HG02973 (cell line): ENCODE data around the gene GDI2.
"Not testable (repeated sequence)": the region's sequence is repeated elsewhere in the genome, so short reads cannot be mapped to it uniquely, and the experiment has no call there.

ENCODE experiments used
- ATAC-seq: cut with Tn5 transposase; IDR thresholded peaks from one replicate; pipeline ENCODE4 v1.9.1; 2021; ENCODE audit warnings: moderate library complexity; ENCODE audit not compliant: unreplicated experiment

The GDI2 gene

DNA sequence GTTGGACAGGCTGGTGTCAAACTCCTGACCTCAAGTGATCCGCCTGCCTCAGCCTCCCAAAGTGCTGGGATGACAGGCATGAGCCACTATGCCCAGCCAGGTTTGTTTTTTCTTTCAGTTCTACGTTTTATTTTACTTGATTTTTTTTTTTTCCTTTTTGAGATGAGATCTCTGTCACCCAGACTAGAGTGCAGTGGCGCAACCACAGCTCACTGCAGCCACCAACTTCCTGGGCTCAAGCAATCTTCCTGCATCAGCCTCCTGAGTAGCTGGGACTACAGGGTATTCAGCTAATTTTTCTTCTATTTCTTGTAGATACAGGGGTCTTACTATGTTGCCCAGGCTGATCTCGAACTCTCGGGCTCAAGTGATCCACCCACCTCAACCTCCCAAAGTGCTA is 24.3 kb downstream of the GDI2 start:
- no peak for ATAC-seq

DNA sequence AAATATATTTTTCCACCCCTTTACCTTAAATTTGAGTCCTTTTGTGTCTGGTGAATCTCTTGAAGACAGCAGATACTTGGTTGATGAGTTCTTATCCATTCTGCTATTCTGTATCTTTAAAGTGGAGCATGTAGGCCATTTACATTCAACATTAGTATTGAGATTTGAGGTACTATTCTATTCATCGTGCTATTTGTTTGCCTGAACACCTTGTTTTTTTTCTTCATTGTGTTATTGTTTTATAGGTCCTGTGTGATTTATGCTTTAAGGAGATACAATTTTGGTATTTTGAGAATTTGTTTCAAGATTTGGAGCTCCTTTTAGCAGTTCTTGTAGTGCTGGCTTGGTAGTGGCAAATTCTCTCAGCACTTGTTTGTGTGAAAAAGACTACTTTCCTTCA is 29.9 kb downstream of the GDI2 start:
- no peak for ATAC-seq

DNA sequence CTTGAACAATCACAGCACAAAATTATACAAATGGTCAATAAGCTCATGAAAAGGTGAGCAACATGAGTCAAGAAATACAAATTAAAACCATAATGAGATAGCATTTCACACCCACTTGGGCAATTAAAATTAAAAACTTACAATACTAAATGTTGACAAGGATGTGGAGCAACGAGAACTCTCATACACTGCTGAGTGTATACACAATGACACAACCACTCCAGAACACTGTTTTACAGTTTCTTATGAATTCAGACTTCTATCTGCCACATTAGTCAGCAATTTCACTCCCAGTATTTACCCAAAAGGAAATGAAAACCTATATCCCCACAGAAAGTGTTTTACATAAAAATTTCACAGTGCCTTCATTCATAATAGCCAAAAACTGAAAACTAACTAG is 31.1 kb downstream of the GDI2 start:
- no peak for ATAC-seq

DNA sequence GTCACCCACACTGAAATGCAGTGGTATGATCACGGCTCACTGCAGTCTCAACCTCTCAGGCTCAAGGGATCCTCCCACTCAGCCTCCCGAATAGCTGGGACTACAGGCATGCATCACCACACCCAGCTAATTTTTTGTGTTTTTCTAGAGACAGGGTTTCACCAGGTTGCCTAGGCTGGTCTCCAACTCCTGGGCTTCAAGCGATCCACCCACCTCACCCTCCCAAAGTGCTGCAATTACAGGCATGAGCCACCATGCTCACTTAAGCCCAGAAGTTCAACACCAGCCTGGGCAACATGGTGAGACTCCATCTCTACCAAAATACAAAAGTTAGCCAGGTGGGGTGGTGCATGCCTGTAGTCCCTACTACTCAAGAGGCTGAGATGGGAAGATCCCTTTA is 33.5 kb downstream of the GDI2 start:
- no peak for ATAC-seq

DNA sequence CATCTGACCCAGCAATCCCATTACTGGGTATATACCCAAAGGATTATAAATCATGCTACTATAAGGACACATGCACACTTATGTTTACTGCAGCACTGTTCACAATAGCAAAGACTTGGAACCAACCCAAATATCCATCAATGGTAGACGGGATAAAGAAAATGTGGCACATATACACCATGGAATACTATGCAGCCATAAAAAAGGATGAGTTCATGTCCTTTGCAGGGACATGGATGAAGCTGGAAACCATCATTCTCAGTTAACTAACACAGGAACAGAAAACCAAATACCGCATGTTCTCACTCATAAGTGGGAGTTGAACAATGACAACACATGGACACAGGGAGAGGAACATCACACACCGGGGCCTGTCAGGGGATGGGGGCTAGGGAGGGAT is 35.5 kb downstream of the GDI2 start:
- ATAC-seq = not testable (repeated sequence)

DNA sequence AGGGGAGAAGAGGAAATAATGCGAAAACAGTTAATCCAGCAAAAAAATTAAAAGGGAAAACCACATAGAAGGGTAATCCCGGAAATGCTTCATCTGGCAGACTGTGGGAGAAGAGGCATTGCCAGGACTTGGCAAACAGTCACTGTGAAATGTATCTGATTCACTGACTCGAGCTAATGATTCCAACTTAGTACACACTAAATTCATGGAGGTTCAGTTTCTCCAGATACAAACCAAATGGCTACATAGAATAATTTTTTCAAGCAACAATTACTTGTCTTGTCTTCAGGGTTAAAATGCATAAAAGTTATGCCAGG is 36.4 kb downstream of the GDI2 start:
- no peak for ATAC-seq

DNA sequence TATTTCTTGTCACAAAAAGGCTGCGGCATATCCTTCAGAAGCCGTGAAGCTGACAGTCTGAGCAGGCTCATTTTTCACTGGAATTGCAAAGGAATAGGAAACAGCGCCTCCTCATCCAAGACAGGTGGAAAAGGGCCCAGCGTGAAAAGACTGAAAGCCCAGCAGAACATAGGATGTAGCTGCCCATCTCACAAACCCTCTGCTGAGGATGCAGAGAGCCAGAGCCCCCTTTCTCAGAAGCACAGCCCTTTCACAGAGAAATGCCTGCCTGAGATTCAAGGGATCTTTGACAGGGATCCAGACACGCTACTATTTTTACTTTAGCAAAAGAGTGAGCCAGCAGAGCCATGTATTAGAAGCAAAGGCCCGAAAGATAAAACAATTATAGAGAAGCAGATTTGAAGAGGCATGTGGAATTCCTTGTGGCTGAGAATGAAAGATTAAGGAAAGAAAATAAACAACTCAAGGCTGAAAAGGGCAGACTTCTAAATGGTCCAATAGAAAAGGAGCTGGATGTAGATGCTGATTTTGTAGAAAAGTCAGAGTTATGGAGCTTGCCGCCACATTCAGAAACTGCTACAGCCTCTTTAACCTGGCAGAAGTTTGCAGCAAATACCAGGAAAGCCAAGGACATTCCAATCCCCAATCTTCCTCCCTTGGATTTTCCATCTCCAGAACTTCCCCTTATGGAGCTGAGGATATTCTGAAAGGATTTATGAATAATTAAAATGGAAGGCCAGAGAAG is 36.9 kb downstream of the GDI2 start:
- ATAC-seq = no peak

DNA sequence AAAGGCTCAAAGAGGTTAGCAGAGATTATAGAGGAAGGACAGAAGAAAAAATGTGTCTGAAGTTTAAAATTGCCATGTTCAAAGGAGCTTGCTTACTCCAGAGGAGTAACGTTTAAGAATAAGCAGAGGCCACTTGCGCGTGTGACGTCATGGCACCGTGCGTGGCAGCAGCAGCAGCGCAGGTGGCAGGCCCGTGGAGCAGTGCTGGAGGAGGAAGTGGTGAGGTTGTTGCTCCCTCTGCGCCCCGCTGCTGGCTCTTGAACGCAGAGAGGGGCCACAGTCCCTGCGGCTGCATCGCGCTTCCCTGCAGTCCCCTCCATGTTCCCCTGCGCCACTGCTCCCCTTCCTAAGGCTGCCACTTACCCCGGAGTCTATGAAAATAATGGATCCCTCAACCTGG is 37.5 kb downstream of the GDI2 start:
- ATAC-seq = no peak

DNA sequence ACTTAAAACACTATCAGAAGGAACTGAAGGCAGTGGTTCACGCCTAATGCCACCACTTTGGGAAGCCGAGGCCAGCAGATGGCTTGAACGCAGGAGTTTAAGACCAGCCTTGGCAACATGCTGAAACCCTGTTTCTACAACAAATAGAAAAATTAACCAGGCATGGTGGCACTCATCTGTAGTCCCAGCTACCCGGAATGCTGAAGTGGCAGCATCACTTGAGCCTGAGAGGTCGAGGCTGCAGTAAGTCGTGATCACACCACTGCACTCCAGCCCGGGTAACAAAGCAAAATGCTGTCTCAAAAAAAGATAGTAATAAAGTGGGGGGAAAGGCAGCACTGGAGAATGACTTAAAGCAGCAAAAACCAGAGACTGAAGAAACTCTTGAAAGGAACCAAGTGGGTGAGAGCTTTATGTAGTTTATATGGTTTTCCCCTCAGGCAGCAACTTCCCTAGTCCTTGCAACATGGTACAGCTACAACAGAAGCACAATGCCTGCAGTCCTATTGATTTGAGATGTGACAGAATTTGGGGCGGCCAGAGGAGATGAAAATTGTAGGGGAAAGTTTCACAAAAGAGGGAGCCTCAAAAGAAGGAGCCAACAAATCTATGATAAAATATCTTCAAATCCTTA is 38.1 kb downstream of the GDI2 start:
- no peak for ATAC-seq

DNA sequence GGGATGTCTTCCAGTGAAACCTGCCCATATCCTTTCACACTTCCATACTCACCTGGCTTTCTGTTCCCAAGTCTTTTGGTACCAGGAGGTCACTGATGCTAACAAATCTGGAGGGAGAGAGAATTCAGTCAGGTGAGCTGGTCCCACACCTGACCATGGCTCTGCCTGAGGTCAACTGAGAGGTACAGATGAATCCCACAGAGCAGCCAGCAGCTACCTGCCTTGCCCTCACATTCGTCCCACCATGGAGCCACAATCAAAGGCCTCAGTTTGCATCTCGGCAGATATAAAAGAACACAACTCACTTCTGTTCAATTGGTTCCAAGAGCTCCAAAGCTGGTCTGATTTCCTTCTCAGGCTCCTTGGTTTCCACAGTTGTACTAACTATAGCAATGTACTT is 47.0 kb downstream of the GDI2 start:
- no peak for ATAC-seq

DNA sequence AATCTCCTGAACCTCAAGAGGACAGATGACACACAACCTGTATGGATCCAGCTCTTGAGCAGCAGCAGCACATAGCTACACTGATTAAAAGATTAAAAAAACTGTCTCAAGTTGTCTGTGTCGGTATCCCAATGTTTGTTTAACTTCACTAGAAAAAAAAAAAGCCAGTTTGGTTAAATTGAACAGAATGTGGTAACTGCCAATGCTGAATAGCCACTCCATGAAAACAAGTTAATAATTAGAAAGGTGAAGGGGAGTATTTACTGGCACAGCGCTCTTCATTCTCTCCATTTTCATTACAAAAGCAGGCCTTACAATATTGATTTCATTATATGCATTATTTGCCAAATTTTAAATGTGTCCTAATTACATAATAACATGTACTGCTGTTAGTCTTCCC is 47.6 kb downstream of the GDI2 start:
- no peak for ATAC-seq

DNA sequence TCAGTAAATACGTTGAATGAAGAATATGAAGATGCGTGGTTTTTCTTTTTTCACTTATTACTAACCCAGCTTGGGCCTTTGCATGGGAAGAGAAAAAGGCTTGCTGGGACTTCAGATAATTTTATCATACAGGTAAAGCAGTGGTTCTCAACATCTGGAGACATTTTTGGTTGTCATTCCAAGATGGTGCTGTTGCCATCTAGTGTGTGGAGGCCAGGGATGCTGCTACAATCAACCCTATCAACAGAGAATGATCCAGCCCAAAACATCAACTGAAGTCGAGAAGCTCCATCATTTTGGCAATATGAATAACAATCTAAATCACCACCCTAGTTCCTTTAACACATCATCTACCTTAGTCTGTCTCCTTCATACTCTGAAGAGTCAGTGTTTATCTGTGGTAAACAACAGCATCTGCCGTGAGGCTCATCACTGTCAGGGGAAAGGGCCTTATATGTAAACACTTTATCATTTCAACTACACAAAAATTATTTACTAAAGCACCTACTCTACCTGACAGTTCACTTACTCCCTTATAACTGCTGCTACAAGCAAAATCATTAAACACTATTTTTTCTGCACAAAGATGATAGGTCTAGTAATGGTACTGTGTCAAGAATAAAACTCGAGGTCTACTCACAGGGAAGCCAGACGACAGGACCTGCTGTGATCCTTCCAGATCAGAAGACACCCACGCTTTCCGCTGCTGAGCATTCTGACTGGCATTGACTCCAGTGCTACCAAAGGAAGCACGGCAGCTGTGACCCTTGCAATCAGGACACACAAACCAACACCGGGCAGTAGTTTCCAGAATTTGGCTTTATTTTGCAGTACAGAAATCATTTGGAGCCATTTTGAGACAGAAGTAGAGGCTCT is 48.6 kb downstream of the GDI2 start:
- no peak for ATAC-seq

DNA sequence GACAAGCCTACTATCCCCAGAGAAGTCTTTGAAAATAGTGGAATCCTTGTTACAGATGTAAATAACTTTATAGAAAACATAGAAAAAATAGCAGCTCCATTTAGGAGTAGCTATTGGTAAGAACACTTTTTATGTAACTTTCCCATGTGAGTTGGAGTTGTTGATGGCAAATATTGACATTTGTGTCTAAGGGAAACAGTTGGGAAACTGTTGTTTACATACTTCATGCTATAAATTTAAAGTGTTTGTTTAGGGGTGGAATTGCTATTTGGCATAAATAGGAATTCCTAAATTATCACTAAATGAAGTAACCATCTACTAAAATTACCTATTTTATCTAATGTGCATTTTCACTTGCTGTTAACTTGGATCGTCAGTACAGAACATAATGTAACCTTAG is 50.7 kb downstream of the GDI2 start:
- no peak for ATAC-seq

DNA sequence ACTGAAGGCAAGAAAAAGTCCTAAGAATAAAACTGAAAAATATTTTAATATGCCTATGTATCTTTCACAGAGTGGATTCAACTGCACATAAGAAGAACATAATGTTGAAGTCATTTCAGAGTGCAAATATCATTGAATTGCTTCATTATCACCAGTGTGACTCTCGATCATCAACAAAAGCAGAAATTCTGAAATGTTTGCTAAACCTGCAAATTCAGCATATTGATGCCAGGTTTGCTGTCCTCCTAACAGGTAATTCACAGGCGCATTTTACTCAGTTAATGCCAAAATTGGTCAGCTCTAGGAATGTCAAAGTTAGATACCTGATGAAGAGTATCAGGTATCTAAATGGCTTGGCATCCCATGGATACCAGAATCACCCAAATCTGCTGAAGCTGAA is 52.0 kb downstream of the GDI2 start:
- ATAC-seq = no peak

DNA sequence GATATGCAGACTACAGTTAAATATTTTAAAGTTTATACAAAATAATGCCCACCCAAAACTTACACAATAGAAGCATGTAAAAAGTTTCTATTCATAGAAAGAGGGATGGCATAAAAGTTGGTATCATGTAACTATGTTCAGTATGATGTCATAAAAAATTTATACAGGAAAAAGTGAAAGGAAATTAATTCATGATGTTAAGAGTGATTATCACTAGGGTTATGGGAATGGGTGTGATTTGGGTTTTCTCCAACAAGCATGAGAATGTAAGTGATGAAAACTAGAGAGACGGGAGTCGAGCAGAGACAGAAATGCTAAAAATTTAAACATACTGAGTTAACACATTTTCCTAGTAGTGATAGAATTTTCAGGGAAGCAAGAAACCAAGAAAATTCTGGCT is 52.7 kb downstream of the GDI2 start:
- ATAC-seq = no peak

DNA sequence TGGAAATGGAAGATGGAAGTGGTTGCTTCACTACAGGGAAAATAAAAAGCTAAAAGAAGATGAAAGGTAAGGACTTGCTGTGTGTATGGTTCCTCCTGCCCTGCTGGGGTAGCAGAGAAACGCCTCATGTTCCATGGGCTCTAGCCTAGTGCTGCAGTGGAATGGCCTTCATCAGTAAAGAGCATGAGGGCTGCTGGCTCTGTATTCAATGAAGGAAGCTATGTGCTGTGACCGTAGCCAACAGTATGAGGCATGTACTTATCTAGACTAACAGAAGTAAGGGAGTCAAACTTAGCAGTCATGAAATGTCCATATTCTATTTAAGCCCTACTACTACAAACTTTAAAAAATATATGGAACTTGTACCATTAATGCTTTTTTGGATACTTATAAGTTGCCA is 54.3 kb downstream of the GDI2 start:
- ATAC-seq = no peak

DNA sequence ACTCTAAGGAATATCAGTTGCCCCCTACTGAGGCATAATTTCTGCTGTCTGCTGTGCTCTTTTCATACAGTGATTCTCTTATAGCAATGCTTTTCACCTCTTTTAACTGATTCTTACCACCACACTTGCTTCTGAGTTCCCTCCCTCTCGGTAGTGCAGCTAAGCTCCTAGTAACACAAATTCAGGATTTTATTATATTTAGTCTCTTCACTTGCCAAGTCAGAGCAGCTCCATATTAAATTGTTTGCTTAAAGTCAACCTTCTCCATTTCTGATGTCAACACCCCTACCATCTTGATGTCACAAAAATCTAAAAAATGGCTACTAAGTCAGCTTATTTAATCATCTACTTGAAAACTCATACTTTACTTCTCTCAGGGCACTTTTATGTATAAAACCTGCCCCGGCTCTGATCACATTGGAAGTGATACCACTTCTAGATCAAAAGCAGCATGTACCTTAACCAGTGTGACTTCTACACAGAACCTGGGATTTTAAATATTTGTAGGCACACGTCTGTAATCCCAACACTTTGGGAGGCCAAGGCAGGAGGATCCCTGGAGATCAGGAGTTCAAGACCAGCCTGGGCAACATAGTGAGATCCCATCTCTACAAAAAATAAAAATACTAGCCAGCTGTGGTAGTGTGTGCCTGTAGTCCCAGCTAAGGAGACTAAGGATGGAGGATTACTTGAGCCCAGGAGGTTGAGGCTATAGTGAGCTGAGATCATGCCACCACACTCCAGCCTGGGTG is 55.3 kb downstream of the GDI2 start:
- ATAC-seq = no peak

DNA sequence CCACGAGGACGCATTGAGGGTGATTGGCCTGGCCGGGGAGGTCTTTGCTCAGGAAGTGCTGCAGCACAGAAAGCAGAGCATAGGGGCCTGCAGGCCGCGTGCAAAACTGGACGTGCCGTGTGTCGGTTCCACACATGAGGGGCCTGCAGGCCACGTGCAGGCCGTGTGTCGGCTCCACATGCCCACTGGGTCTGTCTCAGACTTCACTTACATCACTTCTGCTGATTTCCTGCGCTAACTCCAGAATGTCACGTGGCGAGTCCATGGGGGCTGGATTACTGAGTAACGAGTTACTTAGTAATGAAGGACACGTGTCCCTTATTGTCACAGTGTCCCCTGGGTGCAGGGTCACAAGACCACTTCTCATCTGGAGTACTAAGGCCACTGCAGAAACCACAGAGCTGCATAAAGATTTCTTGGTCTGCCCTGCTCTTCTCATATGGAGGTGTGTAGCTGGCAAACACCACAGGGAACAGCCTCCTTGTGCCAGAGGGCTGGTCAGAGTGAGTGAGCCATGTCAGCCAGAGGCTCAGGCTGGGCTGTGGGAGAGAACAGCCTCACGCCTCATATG is 60.8 kb downstream of the GDI2 start:
- ATAC-seq = no peak

DNA sequence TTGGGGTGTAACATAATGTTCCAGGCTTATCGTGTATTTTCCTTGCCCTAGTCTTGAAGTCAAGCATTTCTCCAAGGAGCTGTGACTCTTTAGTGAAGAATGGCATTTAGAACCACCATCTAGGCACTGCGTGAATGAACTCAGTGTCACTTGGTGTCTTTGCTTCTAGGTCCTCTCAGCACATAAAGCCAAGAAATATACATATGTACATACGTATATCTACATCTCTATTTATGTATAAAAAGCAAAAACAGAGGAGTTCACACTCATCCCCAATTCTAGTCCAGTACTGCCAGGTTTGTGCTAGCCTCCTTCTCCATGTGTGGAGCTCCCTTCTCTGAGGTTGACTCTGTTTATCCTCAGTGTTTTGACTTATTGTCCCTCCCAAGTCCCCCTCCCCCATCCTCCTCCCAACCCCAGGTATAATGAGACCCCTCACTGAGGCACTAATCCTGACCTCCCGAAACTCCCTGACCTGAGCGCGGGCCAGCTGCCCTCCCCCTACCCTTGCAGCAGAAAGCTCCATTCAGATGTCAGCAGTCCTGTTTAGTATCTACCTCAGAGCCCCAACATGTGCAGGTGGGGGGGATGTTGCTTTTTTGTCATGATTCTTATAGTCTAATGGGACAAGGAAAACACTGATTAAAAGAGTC is 61.5 kb downstream of the GDI2 start:
- no peak for ATAC-seq

DNA sequence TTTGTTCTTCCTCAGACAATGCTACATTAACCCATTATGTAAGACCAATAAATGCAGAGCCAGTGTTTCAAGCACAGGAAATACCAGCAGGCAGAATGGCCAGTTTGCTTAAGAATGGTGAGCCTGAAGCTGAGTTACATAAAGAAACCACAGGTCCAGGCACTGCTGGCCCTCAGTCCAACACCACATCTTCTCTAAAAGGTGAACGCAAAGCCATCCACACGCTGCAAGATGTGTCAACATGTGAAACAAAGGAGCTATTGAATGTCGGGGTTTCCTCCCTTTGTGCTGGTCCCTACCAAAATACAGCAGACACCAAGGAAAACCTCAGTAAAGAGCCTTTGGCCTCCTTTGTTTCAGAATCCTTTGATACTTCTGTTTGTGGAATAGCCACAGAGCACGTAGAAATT is 64.8 kb downstream of the GDI2 start:
- no peak for ATAC-seq

DNA sequence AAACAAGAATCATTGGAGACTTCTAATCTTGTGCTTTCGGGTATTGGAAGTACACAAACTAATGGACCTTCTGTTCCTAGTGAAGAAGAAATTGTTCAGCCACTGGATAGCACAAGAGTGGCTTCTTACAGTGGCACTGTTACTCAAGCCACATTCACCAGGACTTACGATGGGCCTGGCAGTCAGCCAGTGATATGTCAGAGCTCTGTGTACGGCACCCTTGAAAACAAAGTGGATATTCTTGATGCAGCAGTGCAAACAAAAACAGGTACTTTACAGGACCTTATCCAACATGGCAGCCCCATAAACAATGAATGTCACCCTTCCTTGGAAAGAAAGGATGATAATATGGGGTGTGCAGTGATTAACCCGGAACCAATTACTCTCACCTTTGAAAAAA is 67.0 kb downstream of the GDI2 start:
- no peak for ATAC-seq
